ENCODE data around the gene TXNDC15.
"Not testable (repeated sequence)": the region's sequence is repeated elsewhere in the genome, so short reads cannot be mapped to it uniquely, and the experiment has no call there.

The TXNDC15 gene

GRCh38 chr5:134878403-134878802 lies 4.2 kb downstream of the TXNDC15 start:
- no peak for DNase-seq

- DNase-seq = no peak
These were observed 5.3 kb downstream of the TXNDC15 start for GRCh38 chr5:134879456-134879855.

- DNase-seq = not testable (repeated sequence)
These were observed 6.8 kb downstream of the TXNDC15 start for GRCh38 chr5:134880937-134881336.

GRCh38 chr5:134881711-134882110 lies 7.5 kb downstream of the TXNDC15 start:
- not testable (repeated sequence) for DNase-seq

- no peak for DNase-seq
These were observed 13.5 kb downstream of the TXNDC15 start for GRCh38 chr5:134887593-134888159.

GRCh38 chr5:134889335-134889734 lies 15.2 kb downstream of the TXNDC15 start:
- DNase-seq = no peak

GRCh38 chr5:134891473-134891872 lies 17.3 kb downstream of the TXNDC15 start:
- DNase-seq = no peak

- no peak for DNase-seq
These were observed 18.1 kb downstream of the TXNDC15 start for GRCh38 chr5:134892282-134892681.

GRCh38 chr5:134892926-134893325 lies 18.8 kb downstream of the TXNDC15 start:
- no peak for DNase-seq

GRCh38 chr5:134893748-134894505 lies 19.8 kb downstream of the TXNDC15 start:
- no peak for DNase-seq

- DNase-seq = no peak
These were observed 28.1 kb downstream of the TXNDC15 start for GRCh38 chr5:134902071-134902801.

GRCh38 chr5:134904610-134905245 lies 30.6 kb downstream of the TXNDC15 start, which contains the start of gene PCBD2:
Gene PCBD2 (plus strand): TSS chr5:134905131. CDS start chr5:134905140, 9 bp downstream.
- DNase-seq = peak; percentile 12

GRCh38 chr5:134905246-134905996 lies 31.2 kb downstream of the TXNDC15 start:
- DNase-seq = peak; percentile 10

GRCh38 chr5:134906811-134907210 lies 32.6 kb downstream of the TXNDC15 start:
- no peak for DNase-seq

GRCh38 chr5:134910752-134911151 lies 36.6 kb downstream of the TXNDC15 start:
- not testable (repeated sequence) for DNase-seq

GRCh38 chr5:134911285-134912206 lies 37.4 kb downstream of the TXNDC15 start:
- no peak for DNase-seq

- no peak for DNase-seq
These were observed 39.1 kb downstream of the TXNDC15 start for GRCh38 chr5:134913254-134913653.

- DNase-seq = no peak
These were observed 39.6 kb downstream of the TXNDC15 start for GRCh38 chr5:134913795-134914194.

GRCh38 chr5:134917070-134917815 lies 43.1 kb downstream of the TXNDC15 start:
- DNase-seq = no peak

- no peak for DNase-seq
These were observed 44.7 kb downstream of the TXNDC15 start for GRCh38 chr5:134918861-134919260.

Measured in NCI-H2081 treated with DMSO at 0.1 percent for 48 hours (cell line).